Right ventricle myocardium inferior (tissue), 1 donor: ENCODE measurements around the gene CHAF1A. TPM values are rescaled to one million over a fixed set of nuclear protein-coding genes. Genes with fewer than 3 reads are reported as not detected.

Experiments
- ATAC-seq: fragments of 200-7000 bp; cut with Tn5 transposase; one replicate; pipeline ENCODE4 v1.9.1; 2020; ENCODE audit warnings: mild to moderate bottlenecking, moderate library complexity
- DNase-seq: peaks from one replicate; pipeline ENCODE4 v3.0.0; 2021; ENCODE audit errors: missing footprints
- intact Hi-C: fragments of 100-400 bp; cut with DNase I; formaldehyde crosslinking; loops from one replicate; pipeline ENCODE4 v1.11.0; 2022
- total RNA-seq: library from RNA; stranded (reverse); fragmentation: NEBNext Ultra II Directional; extraction: Animal tissue kit (Norgen Biotek cat#: 25700); gene quantifications from one replicate; pipeline ENCODE4 v1.2.1, GENCODE V29; 2021
- donor health status: DM: no; HTN: yes; CAD: no; lungs with severe emphysema.

Gene CHAF1A
- total RNA-seq, 1 donor from 2014 or later = 5.9 TPM

- DNase-seq (no peak), ATAC-seq (no peak)
- intact Hi-C loops = no loop called here
These were observed 26.0 kb downstream of the CHAF1A start for GRCh38 chr19:4428326-4428975.

DNA sequence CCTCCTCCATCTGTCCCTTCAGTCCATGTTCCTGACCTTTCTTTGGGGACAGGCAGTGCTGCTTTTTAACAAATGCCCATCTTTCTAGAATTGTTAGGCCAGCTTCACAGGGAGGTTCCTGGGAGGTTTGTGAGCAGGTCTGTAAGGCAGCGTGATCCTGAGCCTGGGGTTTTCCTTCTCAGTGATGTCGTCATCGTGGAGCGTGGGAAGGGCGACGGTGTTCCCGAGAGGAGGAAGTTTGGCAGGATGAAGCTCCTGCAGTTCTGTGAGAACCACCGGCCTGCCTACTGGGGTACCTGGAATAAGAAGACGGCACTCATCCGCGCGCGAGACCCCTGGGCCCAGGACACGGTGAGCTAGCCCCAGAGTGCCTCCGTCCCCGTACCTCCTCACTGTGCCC lies 26.8 kb downstream of the CHAF1A start:
- intact Hi-C loops = no loop called here
- DNase-seq = no peak

GRCh38 chr19:4429771-4430171 lies 27.3 kb downstream of the CHAF1A start:
- intact Hi-C loops = no loop called here
- DNase-seq (no peak), ATAC-seq (no peak)

More for the DNA sequence above, 26.8 kb downstream of the CHAF1A start:
- ATAC-seq = no peak

DNA sequence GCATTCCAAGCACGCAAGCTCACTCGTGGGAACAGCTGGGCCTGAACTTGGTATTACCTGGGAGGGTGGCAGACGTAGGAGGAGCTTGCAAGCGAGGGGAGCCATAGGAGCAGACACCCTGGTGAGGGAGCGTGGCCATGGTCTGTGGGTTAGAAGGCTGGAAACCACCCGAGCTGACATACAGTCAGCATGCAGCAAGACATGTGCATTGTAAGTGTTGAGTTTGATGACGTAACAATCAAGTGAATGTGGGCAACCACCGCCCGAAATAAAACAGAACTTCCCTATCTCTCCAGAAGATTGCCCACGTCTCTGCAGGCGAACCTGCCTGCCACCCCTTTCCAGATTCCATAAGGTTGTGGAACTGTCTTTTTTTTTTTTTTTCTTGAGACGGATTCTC lies 28.3 kb downstream of the CHAF1A start:
- no peak for ATAC-seq
- DNase-seq = no peak
- intact Hi-C loops = no loop called here

GRCh38 chr19:4431296-4431695 lies 28.9 kb downstream of the CHAF1A start:
- ATAC-seq (no peak), DNase-seq (no peak)
- intact Hi-C loops = no loop called here

DNA sequence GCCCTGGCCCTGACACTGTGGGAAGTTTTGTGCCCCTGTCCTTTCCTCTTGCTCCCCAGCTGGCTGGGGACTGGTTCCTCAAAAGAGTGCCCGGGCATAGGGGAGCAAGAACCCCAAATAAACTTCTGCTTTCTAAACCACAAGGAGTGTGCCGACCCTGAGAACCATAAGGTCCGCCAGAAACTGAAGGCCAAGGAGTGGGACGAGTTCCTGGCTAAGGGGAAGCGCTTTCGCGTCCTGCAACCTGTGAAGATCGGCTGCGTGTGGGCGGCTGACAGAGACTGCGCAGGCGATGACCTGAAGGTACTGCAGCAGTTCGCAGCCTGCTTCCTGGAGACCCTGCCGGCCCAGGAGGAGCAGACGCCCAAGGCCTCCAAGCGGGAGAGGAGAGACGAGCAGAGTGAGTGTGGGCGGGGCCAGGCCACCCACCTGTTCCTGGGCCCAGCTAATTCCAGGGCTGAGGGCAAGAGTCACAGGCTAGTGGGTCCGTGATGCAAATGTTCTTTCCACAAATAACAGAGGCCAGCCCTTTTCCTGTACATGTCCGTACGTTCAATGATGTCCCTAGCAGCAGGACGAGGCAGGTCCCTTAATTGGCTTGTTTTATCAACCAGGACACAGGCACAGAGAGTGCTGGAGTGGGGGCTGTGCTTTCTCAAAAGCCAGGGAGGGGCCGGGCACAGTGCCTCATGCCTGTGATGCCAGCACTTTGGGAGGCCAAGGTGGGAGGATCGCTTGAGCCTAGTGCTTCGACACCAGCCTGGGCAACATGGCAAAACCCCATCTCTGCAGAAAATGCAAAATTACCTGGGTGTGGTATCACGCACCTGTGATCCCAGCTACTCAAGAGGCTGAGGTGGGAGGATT lies 29.6 kb downstream of the CHAF1A start:
- ATAC-seq (peak; percentile 53), DNase-seq (no peak)
- intact Hi-C loops = no loop called here

GRCh38 chr19:4432918-4433506 lies 30.6 kb downstream of the CHAF1A start:
- intact Hi-C loops = no loop called here
- DNase-seq (no peak), ATAC-seq (no peak)

- no peak for ATAC-seq
- DNase-seq = no peak
- intact Hi-C loops = no loop called here
These were observed 32.0 kb downstream of the CHAF1A start for GRCh38 chr19:4434391-4434790.

DNA sequence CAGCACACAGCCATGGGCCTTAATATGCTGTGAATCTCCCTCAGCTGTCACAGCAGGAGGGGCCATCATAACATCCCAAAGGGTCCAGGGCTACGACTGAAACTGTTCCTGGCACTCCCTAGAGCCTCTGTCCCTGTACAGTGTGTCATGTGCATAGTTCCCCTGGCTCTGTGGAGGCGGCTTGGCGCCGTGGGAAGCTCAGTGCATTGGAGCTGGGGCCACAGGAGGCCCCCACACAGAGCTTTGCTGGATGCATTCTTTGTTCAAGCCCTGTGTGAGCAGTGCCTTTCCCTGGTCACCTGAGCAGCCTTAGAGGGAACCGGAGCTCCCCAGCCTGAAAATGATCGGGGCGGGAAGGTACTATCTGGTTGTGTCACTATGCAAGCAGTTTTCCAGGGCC lies 33.8 kb downstream of the CHAF1A start:
- intact Hi-C loops = no loop called here
- ATAC-seq (no peak), DNase-seq (no peak)

DNA sequence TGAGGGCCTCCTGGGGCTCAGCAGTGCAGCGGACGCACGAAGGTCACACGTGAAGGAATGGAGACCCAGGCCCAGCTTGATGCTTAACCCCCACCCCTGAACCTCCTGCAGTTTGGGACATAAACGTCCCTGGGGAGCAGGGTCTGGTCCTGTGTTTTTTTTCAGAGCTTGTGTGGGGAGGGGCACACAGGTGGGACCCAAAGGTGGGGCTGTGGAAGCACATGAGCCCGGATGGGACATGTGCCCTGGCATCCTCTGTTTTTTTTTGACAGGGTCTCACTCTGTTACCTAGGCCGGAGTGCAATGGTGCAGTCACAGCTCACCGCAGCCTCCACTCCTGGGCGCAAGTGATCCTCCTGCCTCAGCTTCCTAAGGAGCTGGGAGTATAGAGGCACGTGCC lies 34.7 kb downstream of the CHAF1A start:
- DNase-seq (no peak), ATAC-seq (no peak)
- intact Hi-C loops = no loop called here

- ATAC-seq = no peak
These were observed 36.8 kb downstream of the CHAF1A start for GRCh38 chr19:4439243-4439642.

GRCh38 chr19:4441994-4442818 lies 39.8 kb downstream of the CHAF1A start:
- DNase-seq = no peak
- intact Hi-C loops = no loop called here
- no peak for ATAC-seq

More at GRCh38 chr19:4439243-4439642, 36.8 kb downstream of the CHAF1A start:
- intact Hi-C loops = no loop called here
- DNase-seq = no peak

- DNase-seq = no peak
- intact Hi-C loops = no loop called here
- no peak for ATAC-seq
These were observed 40.3 kb downstream of the CHAF1A start for GRCh38 chr19:4442819-4443146.

GRCh38 chr19:4443188-4443587 lies 40.7 kb downstream of the CHAF1A start:
- DNase-seq (no peak), ATAC-seq (no peak)
- intact Hi-C loops = no loop called here

DNA sequence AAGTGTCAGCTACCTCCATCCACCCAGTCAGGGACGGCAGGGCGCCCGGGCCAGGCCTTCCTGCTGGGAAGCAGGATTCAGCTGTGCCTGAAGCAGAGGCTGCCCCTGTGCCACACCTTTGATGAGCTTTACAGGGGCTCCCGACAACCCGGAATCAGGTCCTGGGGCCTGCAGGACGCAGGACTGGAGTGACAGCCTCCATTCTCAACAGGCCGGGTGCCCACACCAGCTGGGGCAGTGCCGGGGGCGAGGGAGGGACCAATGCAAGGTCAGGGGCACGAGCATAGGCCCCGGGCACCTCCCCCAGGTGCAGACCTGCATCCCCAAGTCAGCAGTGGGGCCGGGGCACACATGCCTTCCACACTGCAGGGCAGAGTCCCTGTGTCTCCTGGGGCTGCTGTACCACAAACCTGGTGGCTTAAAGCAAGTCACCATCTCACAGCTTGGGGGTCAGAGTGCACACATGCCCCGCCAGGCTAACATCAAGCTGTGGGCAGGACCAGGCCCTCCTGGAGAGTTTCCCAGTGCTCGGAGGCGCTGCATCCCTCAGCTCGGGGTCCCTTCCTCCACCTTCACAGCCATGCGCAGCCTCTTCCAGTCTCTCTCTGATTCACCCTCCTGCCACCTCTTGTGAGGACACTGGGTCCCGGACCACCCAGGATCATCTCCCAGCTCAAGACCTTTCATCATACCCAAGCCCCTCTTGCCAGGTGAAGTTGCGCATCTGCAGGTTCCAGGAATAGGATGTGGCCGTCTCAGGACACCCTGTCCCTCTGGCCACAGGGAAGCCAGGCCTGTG lies 41.7 kb downstream of the CHAF1A start:
- intact Hi-C loops = no loop called here
- DNase-seq = no peak
- no peak for ATAC-seq

DNA sequence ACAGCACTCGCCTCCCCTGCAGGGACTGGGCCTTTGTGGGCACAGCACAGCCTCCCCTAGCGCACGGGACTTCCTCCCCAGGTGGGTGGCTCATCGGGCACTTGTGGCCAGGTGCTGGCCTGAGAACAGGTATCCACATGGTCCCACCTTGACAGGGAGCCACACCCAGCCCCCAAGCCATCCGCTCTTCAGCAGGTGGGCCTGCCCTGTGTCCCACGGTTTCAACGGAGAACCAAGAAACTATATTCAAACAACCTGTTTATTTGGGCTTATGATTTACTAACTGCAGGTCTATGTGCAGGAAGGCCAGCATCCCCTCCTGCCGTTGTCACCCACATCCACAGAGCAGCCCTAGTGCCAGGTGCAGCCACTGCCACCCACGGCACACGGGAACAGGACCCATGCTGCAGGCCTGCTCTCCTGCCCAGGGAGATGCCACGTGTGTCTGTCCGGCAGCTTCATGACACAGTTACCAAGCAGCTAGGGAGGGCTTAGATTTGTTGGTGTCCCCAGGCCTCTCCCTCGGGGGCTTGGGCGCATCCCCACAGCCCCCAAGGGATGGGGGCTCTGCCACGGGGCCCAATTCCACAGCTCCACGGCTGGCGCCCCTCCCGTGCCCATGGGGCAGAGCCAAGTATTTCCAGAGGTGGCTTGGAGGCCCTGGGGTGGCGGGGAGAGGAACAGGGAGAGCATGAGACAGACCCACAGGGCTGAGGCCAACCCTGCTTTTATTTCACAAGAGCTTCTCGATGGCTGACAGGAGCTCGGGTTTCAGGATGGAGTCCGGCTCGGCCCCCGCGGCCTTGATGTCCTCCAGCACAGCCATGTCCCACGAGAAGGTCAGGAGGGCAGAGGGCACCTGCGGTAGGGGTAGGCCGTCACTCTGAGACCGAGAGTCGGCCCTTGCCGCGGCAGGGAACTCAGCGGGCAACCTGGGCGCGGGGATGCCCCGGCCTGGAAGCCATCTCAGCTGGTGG lies 42.6 kb downstream of the CHAF1A start:
- intact Hi-C loops = no loop called here
- no peak for ATAC-seq
- no peak for DNase-seq

DNA sequence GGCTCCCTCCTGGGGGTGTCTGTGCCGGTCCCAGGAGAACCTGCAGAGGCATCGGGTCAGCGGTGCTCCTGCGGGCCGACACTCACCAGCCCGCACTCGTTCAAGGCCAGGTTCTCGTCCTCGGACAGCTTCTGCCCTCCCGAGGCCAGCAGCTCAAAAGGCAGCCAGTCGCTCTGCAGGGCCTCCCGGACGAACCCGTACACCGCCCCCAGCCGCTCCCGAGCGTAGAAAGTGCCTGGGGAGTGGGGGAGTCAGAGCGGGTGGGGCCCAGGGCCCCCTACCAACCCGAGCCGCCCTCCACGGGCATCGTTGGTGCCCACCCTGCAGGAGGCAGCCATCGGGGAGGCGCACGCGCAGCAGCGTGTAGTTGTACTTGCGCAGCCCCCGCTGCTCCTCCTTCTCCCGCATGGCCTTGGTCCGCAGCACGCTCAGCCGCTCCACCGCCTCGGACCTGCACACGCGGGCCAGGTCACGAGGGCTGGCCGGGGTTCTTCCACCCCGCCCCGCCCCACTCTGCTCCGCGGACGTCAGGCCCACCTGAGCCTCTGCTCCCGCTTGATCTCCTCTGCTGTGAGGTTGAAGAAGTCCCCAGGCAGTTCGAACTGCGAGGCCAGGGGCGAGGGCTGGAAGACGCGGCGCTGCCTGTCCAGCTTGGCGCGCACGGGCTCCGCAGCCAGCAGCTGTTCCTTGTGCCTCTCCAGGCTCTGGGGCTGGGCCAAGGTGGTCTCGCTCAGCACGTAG lies 43.7 kb downstream of the CHAF1A start:
- intact Hi-C loops = no loop called here
- no peak for DNase-seq
- ATAC-seq = no peak
